Retinal pigment epithelial cell (primary cell): Measurements from ENCODE around the gene C19orf47.

ENCODE experiments used
- DNase-seq: peaks from one replicate; pipeline ENCODE4 v3.0.0-alpha.2; 2010; ENCODE audit warnings: low read depth
- H3K4me3 ChIP-seq: 2 replicates; pipeline ENCODE4 v1.5.1; 2011; ENCODE audit warnings: mild to moderate bottlenecking, low read length, control low read depth, moderate library complexity
- CTCF ChIP-seq: conservative IDR thresholded peaks from 2 replicates; pipeline ENCODE4 v1.5.1; 2011; ENCODE audit warnings: low read depth, low read length, control low read depth, inconsistent platforms

C19orf47 gene

DNA sequence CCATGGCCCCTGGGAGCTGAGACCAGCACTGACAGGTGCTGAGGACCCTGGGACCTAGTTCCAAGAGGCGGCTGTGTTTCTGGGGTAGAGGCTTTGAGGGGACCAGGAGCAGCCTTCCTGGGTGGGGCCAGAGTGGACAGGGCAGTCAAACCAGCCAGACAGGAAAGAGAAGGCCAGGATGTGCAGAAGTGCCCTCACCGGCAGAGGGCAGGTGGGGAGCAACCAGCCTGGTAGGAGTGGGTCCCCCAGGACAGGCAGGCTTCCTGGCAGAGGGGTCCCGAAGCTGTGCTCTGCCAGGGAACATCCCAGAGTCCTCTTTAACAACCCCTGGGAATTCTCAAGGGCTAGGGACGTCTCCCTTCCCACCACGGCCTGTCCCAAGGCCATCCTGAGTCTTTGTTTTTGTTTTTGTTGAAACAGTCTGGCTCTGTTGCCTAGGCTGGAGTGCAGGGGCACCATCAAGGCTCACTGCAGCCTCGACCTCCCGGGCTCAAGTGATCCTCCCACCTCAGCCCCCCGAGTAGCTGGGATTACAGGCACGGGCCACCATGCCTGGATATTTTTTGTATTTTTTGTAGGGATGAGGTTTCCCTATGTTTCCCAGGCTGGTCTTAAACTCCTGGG is 44.8 kb upstream of the C19orf47 start:
- TF ChIP-seq CTCF = peak; percentile 26
- H3K4me3 ChIP-seq = no peak overlapping the region
- no peak for DNase-seq

DNA sequence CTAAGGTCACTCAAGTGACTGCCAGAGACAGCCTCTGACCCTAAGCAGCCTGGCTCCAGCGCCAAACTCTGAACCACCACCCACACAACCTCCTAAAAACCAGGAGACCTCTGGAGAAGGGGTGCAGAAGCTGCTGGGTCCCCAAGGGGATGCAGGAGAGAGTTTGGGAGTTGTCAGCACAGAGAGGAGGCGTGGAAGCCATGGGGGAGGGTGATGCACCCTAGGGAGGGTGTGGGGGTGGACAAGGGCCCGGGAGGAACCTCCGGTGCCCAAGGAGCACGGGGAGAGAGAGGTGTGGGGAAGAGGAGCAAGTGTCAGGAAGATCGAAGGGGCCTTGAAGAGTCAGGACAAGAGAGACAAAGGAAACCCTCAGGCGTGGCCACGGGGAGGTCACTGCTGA is 43.9 kb upstream of the C19orf47 start:
- no peak for DNase-seq
- no peak for TF ChIP-seq CTCF

DNA sequence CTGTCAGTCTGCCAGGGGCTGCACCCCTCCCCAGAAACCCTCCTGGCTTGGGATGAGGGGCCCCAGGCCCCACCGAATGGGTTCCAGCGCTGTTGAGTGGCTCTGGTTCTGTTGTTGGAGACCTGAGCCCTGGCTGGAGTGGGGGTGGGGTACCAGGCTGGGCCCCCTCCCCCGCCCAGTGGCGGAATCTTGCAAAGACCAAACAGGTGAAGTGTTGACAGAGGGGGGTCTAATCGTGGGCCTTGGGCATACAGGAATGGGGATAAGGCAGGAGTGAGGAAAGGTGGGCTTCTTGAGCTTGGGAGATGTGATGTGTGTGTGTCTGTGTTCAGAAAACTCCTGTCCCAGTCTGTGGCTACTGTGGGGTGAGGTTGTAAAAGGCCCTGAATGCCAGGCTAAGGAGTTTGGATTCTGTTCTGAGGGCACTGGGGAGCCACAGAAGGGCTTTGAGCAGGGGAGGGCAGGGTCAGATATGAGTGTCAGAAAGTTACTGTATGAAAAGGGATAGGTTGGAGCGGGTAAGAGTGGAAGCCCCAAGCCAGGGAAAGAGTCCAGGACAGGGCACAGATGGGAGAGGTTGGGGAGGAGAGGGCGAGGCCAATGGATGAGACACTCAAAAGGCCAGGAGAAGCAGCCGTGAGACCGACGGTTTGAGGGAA is 42.0 kb upstream of the C19orf47 start, which contains the start of gene HIPK4:
HIPK4 (minus strand) TSS at position 98 of the 659 bp plus-strand sequence. CDS start 279 bp downstream, outside the sequence.
- DNase-seq = no peak
- no peak within 1 kb of the TSS for H3K4me3 ChIP-seq
- no peak for TF ChIP-seq CTCF

More for the DNA sequence above, 43.9 kb upstream of the C19orf47 start:
- H3K4me3 ChIP-seq = no peak overlapping the region

DNA sequence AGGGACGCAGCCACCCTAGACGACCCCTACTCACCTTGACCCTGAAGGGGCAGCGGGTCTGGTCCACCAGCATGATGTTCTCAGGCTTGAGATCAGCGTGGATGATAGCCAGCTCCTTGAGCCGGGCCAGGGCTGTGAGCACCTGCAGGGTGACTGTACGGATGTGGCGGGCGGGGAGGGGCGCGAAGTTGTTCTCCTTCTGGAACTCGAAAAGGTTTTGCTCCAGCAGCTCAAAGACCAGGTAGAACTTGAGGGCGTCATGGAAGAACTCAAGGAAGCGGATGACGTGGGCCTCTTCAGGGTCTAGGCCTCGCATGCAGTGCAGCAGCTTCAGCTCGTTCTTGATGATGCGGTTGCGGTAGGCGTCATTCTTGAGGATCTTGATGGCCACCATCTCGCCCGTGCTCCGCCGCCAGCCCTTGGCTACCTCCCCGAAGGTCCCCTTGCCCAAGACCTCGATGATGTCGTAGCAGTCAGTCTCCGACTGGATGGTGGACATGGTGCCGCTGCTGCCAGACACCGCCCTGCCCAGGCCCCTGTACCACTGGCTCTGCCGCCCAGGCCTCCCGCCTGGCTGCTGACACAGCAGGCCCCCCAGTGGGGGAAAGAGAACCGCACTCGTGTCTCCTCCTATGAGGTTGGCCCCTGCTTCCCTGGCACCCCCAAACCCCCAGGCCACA is 41.3 kb upstream of the C19orf47 start:
- no peak for TF ChIP-seq CTCF
- no peak overlapping the region for H3K4me3 ChIP-seq

DNA sequence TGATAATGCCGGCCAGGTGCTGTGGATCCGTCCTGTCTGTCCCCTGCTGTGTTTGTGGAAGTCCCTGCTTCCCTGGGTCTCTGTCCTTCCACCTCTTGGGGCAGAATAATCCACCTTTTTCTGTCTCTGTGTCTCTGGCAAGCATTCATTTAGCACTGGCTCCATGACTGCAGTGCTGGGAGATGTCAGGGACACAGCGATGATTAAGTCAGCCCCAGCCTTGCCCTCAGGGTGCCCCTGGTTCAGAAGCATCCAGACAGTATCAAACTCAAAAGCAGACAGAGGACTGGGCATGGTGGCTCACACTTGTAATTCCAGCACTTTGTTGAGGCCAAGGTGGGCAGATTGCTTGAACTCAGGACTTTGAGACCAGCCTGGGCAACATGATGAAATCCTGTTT is 40.3 kb upstream of the C19orf47 start:
- TF ChIP-seq CTCF = no peak

More for the DNA sequence above, 41.3 kb upstream of the C19orf47 start:
- DNase-seq = no peak

GRCh38 chr19:40387155-40387554 is 39.0 kb upstream of the C19orf47 start:
- no peak overlapping the region for H3K4me3 ChIP-seq
- no peak for DNase-seq
- TF ChIP-seq CTCF = no peak

More for the DNA sequence above, 40.3 kb upstream of the C19orf47 start:
- no peak overlapping the region for H3K4me3 ChIP-seq
- DNase-seq = no peak
